CD4-positive, CD25-positive, alpha-beta regulatory T cell (primary cell): Measurements from ENCODE around the gene PTPRT. TPM values are rescaled to one million over a fixed set of nuclear protein-coding genes. Genes with fewer than 3 reads are reported as not detected.

Source experiments
- ATAC-seq, 2 donors: fragments of 150-1000 bp; cut with Tn5 transposase; one replicate each; pipeline ENCODE4 v1.10.0; 2021; ENCODE audit warnings: low read depth in 2 of 2, moderate number of reproducible peaks in 2 of 2, moderate library complexity in 1 of 2
- DNase-seq, 3 donors: peaks; one replicate each; pipeline versions ENCODE4 v3.0.0 to v3.0.0-alpha.2; 2012 to 2022; ENCODE audit warnings: mixed read lengths in 1 of 3
- H3K27ac ChIP-seq: one replicate; pipeline ENCODE4 v1.7.0; 2013; ENCODE audit warnings: mild to moderate bottlenecking, low read length; ENCODE audit not compliant: insufficient read depth, poor library complexity, severe bottlenecking
- H3K27me3 ChIP-seq: one replicate; pipeline ENCODE4 v1.7.0; 2013; ENCODE audit warnings: low read length; ENCODE audit not compliant: control insufficient read depth, insufficient read depth
- H3K36me3 ChIP-seq: one replicate; pipeline ENCODE4 v1.7.0; 2013; ENCODE audit warnings: mild to moderate bottlenecking, low read length, moderate library complexity; ENCODE audit not compliant: control insufficient read depth, insufficient read depth
- H3K4me1 ChIP-seq: 2 replicates; pipeline ENCODE4 v1.7.0; 2013; ENCODE audit warnings: mild to moderate bottlenecking, low read length; ENCODE audit not compliant: insufficient read depth, control insufficient read depth, poor library complexity, severe bottlenecking
- H3K4me3 ChIP-seq: one replicate; pipeline ENCODE4 v1.7.0; 2013; ENCODE audit warnings: low read depth, mild to moderate bottlenecking, low read length, moderate library complexity
- H3K9me3 ChIP-seq, 2 experiments: 1 replicate in 1 of 2; 2 replicates in 1 of 2; pipeline ENCODE4 v1.7.0; 2013; ENCODE audit warnings: low read length in 2 of 2, mild to moderate bottlenecking in 1 of 2, moderate library complexity in 1 of 2; ENCODE audit not compliant: control insufficient read depth in 2 of 2
- H3K27ac Mint-ChIP-seq, 3 donors: one replicate each; pipeline ENCODE4 v1.8.0; 2020 to 2022; ENCODE audit warnings: mild to moderate bottlenecking in 3 of 3, mixed read lengths in 3 of 3, moderate library complexity in 2 of 3
- H3K27me3 Mint-ChIP-seq: one replicate; pipeline ENCODE4 v1.8.0; 2022; ENCODE audit warnings: mild to moderate bottlenecking, mixed read lengths
- H3K36me3 Mint-ChIP-seq: one replicate; pipeline ENCODE4 v1.8.0; 2020; ENCODE audit warnings: mixed read lengths
- H3K4me1 Mint-ChIP-seq, 4 donors: one replicate each; pipeline ENCODE4 v1.8.0; 2020 to 2022; ENCODE audit warnings: mixed read lengths in 4 of 4, mild to moderate bottlenecking in 1 of 4
- H3K4me3 Mint-ChIP-seq, 4 donors: one replicate each; pipeline ENCODE4 v1.8.0; 2020 to 2022; ENCODE audit warnings: mild to moderate bottlenecking in 4 of 4, mixed read lengths in 4 of 4, moderate library complexity in 3 of 4
- H3K9me3 Mint-ChIP-seq, 7 donors: one replicate each; pipeline ENCODE4 v1.8.0; 2020 to 2022; ENCODE audit warnings: mixed read lengths in 7 of 7, mild to moderate bottlenecking in 3 of 7, moderate library complexity in 2 of 7
- polyA plus RNA-seq, 4 donors: library from polyadenylated mRNA; unstranded; fragments of 300-500 nt; fragmentation: Illumina TruSeq; gene quantifications; one replicate each; pipeline ENCODE4 v1.2.3, GENCODE V29; 2021
- total RNA-seq: library from RNA; stranded (reverse); gene quantifications from one replicate; pipeline ENCODE4 v1.2.3, GENCODE V29; 2022

The PTPRT gene
- total and polyA plus RNA-seq, 5 donors from 2014 or later: not detected

- no peaks in the 10 kb centered on the region for H3K4me1 Mint-ChIP-seq
- Histone ChIP-seq H3K4me1 (no peaks in the 10 kb centered on the region), H3K27me3 (no peaks in the 10 kb centered on the region), H3K36me3 (no peaks in the 10 kb centered on the region), H3K27ac (no peak overlapping the region), H3K9me3 (peaks cover 0 to under 1% of the 10 kb centered on the region in 2 experiments), H3K4me3 (no peak overlapping the region)
- DNase-seq: no peak
- H3K27me3 Mint-ChIP-seq: peaks cover 5% of the 10 kb centered on the region
- H3K4me3 Mint-ChIP-seq: no peak overlapping the region
- H3K36me3 Mint-ChIP-seq: no peaks in the 10 kb centered on the region
- H3K27ac Mint-ChIP-seq: no peak overlapping the region
- H3K9me3 Mint-ChIP-seq: peaks cover 0 to 13% (median 5%) of the 10 kb centered on the region in 7 donors
- no peak for ATAC-seq
Measured at GRCh38 chr20:42429761-42430458, 759.8 kb downstream of the PTPRT start.

- H3K9me3 Mint-ChIP-seq: peaks cover 0 to 6% (median 2%) of the 10 kb centered on the region in 7 donors
- no peak overlapping the region for H3K27ac Mint-ChIP-seq
- no peak overlapping the region for H3K4me3 Mint-ChIP-seq
- Histone ChIP-seq H3K27me3 (no peaks in the 10 kb centered on the region), H3K4me1 (no peaks in the 10 kb centered on the region), H3K4me3 (no peak overlapping the region), H3K36me3 (no peaks in the 10 kb centered on the region), H3K9me3 (peaks cover 0 to 2% of the 10 kb centered on the region in 2 experiments), H3K27ac (no peak overlapping the region)
- ATAC-seq (no peak), DNase-seq (no peak)
- H3K36me3 Mint-ChIP-seq: no peaks in the 10 kb centered on the region
- no peaks in the 10 kb centered on the region for H3K4me1 Mint-ChIP-seq
- no peaks in the 10 kb centered on the region for H3K27me3 Mint-ChIP-seq
Measured at GRCh38 chr20:42419814-42420532, 769.7 kb downstream of the PTPRT start.

- H3K36me3 ChIP-seq: no peaks in the 10 kb centered on the region
- no peak for ATAC-seq
- no peak overlapping the region for H3K4me3 Mint-ChIP-seq
- no peaks in the 10 kb centered on the region for H3K27me3 ChIP-seq
- H3K9me3 ChIP-seq: no peaks in the 10 kb centered on the region
- H3K4me1 Mint-ChIP-seq: no peaks in the 10 kb centered on the region
- H3K27me3 Mint-ChIP-seq: no peaks in the 10 kb centered on the region
- H3K27ac ChIP-seq: no peak overlapping the region
- H3K9me3 Mint-ChIP-seq: peaks cover 0 to 8% (median 0%) of the 10 kb centered on the region in 7 donors
- no peaks in the 10 kb centered on the region for H3K36me3 Mint-ChIP-seq
- H3K27ac Mint-ChIP-seq: no peak overlapping the region
- no peak overlapping the region for H3K4me3 ChIP-seq
- DNase-seq: no peak
- H3K4me1 ChIP-seq: no peaks in the 10 kb centered on the region
Measured at GRCh38 chr20:42406826-42407225, 782.9 kb downstream of the PTPRT start.

- DNase-seq (no peak), ATAC-seq (no peak)
- no peaks in the 10 kb centered on the region for H3K36me3 Mint-ChIP-seq
- H3K4me3 Mint-ChIP-seq: no peak overlapping the region
- no peak overlapping the region for H3K27ac Mint-ChIP-seq
- Histone ChIP-seq H3K4me3 (no peak overlapping the region), H3K4me1 (no peaks in the 10 kb centered on the region), H3K9me3 (no peaks in the 10 kb centered on the region), H3K36me3 (no peaks in the 10 kb centered on the region), H3K27me3 (no peaks in the 10 kb centered on the region), H3K27ac (no peak overlapping the region)
- no peaks in the 10 kb centered on the region for H3K4me1 Mint-ChIP-seq
- peaks cover 0 to 3% (median 0%) of the 10 kb centered on the region in 7 donors for H3K9me3 Mint-ChIP-seq
- H3K27me3 Mint-ChIP-seq: no peaks in the 10 kb centered on the region
Measured at GRCh38 chr20:42402455-42402854, 787.3 kb downstream of the PTPRT start.

GRCh38 chr20:42401613-42402012 lies 788.1 kb downstream of the PTPRT start:
- Mint-ChIP-seq H3K27me3 (no peaks in the 10 kb centered on the region), H3K4me1 (no peaks in the 10 kb centered on the region), H3K27ac (no peak overlapping the region), H3K4me3 (no peak overlapping the region), H3K36me3 (no peaks in the 10 kb centered on the region), H3K9me3 (peaks cover 0 to 3% (median 0%) of the 10 kb centered on the region in 7 donors)
- Histone ChIP-seq H3K4me3 (no peak overlapping the region), H3K27me3 (no peaks in the 10 kb centered on the region), H3K4me1 (no peaks in the 10 kb centered on the region), H3K9me3 (no peaks in the 10 kb centered on the region), H3K27ac (no peak overlapping the region), H3K36me3 (no peaks in the 10 kb centered on the region)
- DNase-seq (no peak), ATAC-seq (no peak)

GRCh38 chr20:42399802-42400201 lies 789.9 kb downstream of the PTPRT start:
- H3K4me1 Mint-ChIP-seq: no peaks in the 10 kb centered on the region
- H3K9me3 Mint-ChIP-seq: peaks cover 0 to 3% (median 0%) of the 10 kb centered on the region in 7 donors
- no peak overlapping the region for H3K27ac Mint-ChIP-seq
- Histone ChIP-seq H3K9me3 (no peaks in the 10 kb centered on the region), H3K27ac (no peak overlapping the region), H3K27me3 (no peaks in the 10 kb centered on the region), H3K4me3 (no peak overlapping the region), H3K4me1 (no peaks in the 10 kb centered on the region), H3K36me3 (no peaks in the 10 kb centered on the region)
- H3K27me3 Mint-ChIP-seq: no peaks in the 10 kb centered on the region
- DNase-seq: no peak
- ATAC-seq: no peak
- H3K4me3 Mint-ChIP-seq: no peak overlapping the region
- no peaks in the 10 kb centered on the region for H3K36me3 Mint-ChIP-seq

GRCh38 chr20:42392442-42392841 lies 797.3 kb downstream of the PTPRT start:
- Histone ChIP-seq H3K4me1 (no peaks in the 10 kb centered on the region), H3K4me3 (no peak overlapping the region), H3K9me3 (no peaks in the 10 kb centered on the region), H3K36me3 (no peaks in the 10 kb centered on the region), H3K27me3 (no peaks in the 10 kb centered on the region), H3K27ac (no peak overlapping the region)
- Mint-ChIP-seq H3K27me3 (no peaks in the 10 kb centered on the region), H3K9me3 (peaks cover 0 to 9% (median 1%) of the 10 kb centered on the region in 7 donors), H3K36me3 (no peaks in the 10 kb centered on the region), H3K4me1 (no peaks in the 10 kb centered on the region), H3K27ac (no peak overlapping the region), H3K4me3 (no peak overlapping the region)
- DNase-seq (no peak), ATAC-seq (no peak)

- H3K4me3 ChIP-seq: no peak overlapping the region
- Mint-ChIP-seq H3K27me3 (no peaks in the 10 kb centered on the region), H3K27ac (no peak overlapping the region), H3K36me3 (no peaks in the 10 kb centered on the region), H3K9me3 (peaks cover 0 to 9% (median 1%) of the 10 kb centered on the region in 7 donors), H3K4me1 (no peaks in the 10 kb centered on the region), H3K4me3 (no peak overlapping the region)
- H3K36me3 ChIP-seq: no peaks in the 10 kb centered on the region
- no peak for ATAC-seq
- DNase-seq: no peak
- no peaks in the 10 kb centered on the region for H3K4me1 ChIP-seq
- no peak overlapping the region for H3K27ac ChIP-seq
- H3K27me3 ChIP-seq: no peaks in the 10 kb centered on the region
- H3K9me3 ChIP-seq: no peaks in the 10 kb centered on the region
Measured at GRCh38 chr20:42391807-42392206, 797.9 kb downstream of the PTPRT start.
